HG03159 (cell line): ENCODE results near the gene KNDC1.
"Not testable (repeated sequence)": the region's sequence is repeated elsewhere in the genome, so short reads cannot be mapped to it uniquely, and the experiment has no call there.

ENCODE experiments used
- ATAC-seq: cut with Tn5 transposase; IDR thresholded peaks from one replicate; pipeline ENCODE4 v1.9.1; 2021; ENCODE audit warnings: mild to moderate bottlenecking, moderate library complexity; ENCODE audit not compliant: unreplicated experiment

The KNDC1 gene

DNA sequence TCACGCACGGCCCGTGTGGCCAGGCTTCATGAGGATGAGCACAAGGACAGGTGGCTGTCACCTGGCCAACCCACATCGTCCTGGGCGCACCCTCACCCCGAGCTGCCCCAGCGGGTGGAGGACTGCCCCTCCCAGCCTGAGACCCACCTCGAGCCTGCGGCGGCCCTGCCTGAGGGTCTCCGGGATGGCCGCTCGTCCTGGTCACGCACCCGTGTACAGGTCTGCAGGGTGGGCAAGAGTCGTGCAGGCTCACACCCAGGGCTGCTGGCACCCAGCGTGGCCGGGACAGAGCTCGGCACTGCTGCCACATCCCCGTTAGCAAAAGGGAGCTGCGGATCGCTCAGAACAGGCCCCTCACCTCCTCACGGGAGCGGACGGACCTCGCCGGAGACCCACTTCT, 55.6 kb downstream of the KNDC1 start:
- no peak for ATAC-seq

DNA sequence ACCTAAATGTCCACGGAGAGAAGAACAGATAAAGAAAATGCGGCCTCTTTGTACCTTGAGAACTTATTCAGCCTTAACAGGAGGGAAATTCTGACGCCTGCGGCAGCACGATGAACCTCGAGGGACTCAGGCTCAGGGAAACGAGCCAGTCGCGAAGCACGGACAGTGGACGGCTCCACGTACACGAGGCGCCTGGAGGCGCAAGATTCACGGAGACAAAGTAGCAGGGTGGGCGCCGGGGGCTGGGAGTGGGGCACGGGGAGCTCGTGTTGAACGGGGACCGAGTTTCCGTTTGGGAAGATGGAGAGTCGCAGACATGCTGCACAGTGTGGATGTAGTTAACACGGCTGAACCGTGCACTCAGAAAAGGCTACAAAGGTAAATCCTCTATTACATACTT, 56.8 kb downstream of the KNDC1 start:
- ATAC-seq, result no peak

GRCh38 chr10:133217800-133218589, 58.0 kb downstream of the KNDC1 start:
- no peak for ATAC-seq

DNA sequence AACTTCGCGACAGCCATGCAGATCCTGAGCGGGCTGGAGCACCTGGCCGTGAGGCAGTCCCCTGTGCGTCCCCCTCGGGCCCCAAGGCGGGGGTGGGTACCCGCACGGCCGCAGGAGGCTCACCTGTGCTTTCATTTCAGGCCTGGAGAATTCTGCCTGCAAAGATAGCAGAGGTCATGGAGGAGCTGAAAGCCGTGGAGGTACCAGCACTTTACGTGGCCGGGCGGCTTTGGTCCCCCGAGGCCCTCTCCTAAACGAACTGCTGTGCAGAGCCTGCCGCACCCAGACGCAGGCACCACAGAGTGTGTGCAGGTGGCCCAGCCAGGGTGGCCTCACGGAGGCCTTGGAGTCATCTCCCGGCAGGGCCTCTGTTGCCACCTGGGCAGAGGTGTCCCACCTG, 58.9 kb downstream of the KNDC1 start:
- no peak for ATAC-seq

DNA sequence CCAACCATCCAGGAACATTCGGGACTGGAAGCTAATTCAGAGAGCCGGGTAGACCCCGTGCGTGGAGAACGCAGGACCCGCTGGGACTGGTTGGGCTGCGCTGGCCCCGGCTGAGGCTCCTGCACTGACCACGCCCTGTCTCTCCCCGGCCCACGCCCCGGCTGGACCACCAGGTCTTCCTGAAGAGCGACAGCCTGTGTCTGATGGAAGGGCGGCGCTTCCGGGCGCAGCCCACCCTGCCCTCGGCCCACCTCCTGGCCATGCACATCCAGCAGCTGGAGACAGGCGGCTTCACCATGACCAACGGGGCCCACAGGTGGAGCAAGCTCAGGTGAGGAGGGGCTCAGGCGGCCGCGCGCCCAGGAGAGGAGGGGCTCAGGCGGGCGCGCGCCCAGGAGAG, 59.8 kb downstream of the KNDC1 start:
- ATAC-seq, result no peak

- no peak for ATAC-seq
Measured at GRCh38 chr10:133221331-133221730, 61.3 kb downstream of the KNDC1 start.

GRCh38 chr10:133221756-133222155, 61.7 kb downstream of the KNDC1 start:
- ATAC-seq, result not testable (repeated sequence)

GRCh38 chr10:133224076-133224475, 64.1 kb downstream of the KNDC1 start:
- no peak for ATAC-seq

DNA sequence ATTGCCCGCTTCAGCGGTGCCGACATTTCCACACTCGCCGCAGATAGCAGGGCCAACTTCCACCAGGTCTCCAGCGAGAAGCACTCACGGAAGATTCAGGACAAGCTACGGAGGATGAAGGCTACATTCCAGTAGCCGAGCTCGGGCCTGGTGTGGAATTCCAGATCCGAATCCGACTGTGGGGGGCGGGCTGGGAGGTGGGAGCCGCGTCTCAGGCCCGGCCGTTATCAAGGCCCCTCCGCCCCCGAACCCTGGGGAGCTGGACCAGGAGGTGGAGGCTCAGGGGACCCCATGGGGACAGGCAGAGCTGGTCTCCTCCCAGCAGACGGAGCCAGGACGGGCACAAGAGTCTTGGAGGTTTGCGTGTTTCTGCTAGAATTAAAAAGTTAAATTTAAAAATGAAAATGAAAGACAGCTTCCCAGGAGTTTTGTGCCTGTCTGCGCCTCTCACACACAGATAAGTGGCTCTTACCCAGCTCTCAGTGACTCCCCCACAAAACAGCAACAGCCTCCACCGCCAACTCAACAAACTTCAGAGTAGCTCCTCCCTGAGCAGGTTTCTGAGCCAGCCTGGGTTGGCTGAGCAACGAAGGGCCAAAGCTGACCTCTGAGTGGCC, 64.8 kb downstream of the KNDC1 start:
- no peak for ATAC-seq

DNA sequence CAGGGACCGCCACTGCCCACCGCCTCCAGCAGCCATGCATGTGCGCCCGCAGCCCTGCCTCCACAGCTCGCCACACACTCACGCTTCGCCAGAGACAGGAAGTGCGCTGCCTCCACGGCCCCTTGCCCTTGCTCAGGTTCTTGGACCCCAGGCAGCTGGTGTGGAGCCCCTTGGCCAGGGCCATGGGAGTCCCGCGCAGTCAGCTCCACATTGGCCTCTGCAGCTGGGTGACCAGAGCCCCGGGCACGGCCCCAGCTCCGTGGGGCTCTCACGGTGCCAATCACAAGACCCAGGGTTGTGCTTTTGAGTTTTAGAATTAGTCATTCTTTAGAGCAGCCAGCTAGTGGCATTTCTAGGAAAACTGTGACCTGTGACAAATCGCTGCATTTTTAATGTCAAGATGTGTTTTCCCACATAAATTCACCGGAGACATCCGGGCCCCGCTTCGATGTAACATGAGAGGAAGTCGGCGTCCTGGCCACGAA, 65.7 kb downstream of the KNDC1 start:
- ATAC-seq, result no peak

DNA sequence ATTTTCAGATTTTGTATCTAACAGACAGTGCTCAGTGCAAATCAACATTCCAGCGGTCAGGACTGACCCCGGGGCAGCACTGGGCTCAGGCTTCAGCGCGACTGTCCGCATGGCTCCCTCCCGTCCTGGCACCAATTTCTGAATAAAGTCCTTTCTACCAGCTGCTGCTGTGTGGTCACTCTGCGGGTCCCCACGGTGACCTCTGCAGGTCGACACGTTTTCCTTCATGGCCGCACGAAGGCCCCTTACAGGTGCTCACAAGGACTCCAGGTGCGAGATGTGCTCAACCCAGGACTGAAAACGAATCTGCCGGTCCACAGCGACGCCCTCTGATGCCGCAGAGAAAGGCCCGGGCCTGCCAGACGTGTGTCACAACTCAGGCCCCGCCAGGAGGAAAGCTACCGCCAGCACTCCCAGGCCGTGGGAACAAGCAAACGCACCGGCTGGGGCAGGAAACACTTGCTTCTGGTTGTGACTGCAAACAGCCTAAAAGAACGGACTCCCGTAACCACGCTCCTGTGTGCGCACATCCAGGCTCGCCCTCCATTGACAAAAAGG, 66.3 kb downstream of the KNDC1 start:
- no peak for ATAC-seq

GRCh38 chr10:133227256-133227655, 67.2 kb downstream of the KNDC1 start:
- no peak for ATAC-seq

DNA sequence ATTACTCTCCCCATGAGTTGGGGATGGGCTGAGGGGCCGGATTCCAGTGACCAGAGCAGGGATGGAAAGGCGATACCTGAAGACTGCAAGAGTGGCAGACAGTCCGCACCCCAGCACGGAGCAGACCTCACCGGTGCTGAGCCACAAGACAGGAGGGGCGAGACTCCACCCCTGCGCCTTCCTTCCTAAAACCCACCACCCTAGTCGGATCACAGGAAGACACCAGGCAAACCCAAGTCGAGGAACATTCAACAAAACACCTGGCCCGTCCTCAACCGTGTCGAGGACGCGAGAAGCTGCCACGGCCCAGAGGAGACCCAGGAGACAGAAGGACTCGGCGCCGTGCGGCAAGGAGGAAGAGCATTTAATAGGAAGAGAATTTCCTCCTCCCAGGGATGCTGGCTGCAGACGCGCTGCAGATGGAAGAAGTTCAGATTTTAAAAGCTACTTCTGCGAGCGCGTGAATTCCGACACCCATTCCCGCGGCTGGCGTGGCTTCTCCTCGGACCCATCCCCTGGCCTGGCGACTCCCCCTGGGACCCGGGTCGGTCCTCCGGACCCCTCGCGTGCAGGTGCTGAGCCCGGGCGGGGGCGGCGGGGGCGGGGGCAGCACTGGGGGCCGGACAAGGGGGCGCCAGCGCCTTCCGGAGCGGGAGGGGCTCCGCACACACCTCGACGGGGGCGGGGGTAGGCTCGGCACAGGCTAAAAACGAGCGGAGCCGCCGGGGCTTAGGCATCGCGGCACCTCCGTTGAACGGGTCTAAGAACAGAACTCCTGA, 69.4 kb downstream of the KNDC1 start:
- no peak for ATAC-seq

DNA sequence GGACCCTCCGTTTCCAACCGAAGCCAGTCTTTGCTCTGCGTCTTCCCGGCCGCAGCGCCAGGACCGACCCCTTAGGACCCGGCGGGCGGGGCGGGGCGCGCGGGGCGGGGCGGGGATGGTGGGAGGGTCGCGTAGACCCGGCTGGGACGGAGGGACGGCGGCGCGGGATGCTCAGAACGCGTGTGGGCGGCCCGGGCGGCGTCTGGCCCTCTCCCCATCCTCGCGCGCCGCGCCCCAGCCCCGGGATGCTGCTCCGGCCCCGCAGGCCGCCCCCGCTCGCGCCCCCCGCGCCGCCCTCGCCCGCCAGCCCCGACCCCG, 70.0 kb downstream of the KNDC1 start, which contains the start of gene UTF1:
Gene UTF1, plus strand, starts transcription at position 174 of the 318 bp plus-strand sequence. Its CDS starts 72 bp downstream, at position 246.
- no peak for ATAC-seq

GRCh38 chr10:133230387-133231195, 70.6 kb downstream of the KNDC1 start:
- ATAC-seq, result no peak

- ATAC-seq, result no peak
Measured at GRCh38 chr10:133231244-133231945, 71.4 kb downstream of the KNDC1 start.

GRCh38 chr10:133231946-133232574, 72.0 kb downstream of the KNDC1 start:
- ATAC-seq, result no peak

- ATAC-seq, result not testable (repeated sequence)
Measured at GRCh38 chr10:133234796-133235195, 74.8 kb downstream of the KNDC1 start.

DNA sequence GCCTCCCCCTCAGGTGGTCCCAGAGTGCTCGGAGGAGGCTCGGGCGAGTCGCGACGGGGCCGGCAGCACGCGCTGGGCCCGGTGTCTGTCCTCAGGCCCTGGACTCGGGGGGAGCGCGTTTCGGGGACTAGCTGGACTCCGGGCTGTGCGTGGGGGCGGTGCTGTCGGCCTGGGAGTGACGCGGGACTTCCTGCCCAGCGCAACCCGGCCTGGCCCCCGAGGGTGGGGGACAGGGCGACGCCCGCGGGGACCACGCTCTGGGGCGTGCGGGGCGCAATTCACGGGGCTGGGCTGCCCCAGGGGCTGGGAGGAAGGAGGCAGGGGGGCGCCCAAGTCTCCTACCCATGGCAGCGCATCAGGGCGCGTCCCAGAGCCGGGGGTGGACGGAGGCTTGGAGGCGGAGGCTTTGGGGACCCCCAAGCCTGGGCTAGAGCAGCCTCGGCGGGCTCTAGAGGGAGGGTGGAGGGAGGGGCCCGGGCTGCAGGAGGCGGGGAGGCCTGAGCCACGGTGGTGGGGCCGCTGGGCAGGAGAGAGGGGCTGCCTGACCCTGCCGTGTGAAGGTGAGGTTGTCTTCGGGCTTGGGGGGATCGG, 75.3 kb downstream of the KNDC1 start:
- ATAC-seq, result no peak
